ENCODE data around the gene SEC16A. TPM values are rescaled to one million over a fixed set of nuclear protein-coding genes. Genes with fewer than 3 reads are reported as not detected.

The SEC16A gene
- total RNA-seq, 4 donors from 2014 or later, result 58.0 to 89.3 (median 75.0) TPM

DNA sequence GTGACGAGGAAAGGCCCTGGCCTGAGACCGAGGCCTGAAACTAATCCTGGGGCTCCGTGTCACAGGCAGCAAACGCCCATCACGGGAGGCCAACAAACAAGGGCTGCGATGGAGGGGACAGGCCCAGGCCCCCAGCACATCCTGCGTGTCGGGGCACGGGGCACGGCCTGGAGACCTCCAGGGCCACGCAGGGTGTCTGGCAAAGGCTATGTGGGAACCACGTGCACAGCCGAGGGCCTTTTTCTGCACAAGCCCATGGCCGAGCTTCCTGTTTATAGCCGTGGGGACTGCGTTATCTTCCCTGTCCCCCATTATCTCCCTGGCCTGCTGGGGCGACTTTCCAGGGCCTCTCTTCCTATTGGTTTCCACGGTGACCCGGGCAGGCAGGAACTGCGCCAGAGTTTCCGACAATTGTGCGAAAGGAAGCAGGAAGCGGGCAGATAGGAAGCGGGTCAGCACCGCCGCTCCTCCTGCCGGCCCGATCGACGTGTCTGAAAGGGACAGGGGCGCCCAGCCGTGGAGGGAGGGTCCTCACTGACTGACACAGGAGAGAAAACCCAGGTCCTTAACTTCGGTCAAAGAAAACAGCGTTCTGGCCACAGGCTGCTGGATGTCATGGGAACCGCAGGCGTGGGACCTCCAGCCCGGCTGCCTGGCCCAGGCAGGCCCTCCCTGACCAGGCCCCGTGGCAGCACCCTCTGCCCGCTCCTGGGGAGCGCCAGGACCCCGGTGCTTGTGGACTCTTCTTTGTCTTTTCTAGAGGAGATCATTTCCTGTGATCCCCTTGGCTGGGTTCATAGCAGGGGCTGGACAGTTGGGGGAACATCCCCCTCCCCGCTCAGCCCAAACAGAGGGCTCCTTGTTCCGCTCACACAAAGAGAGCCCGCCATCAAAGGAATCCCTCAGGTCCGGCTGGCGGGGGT lies 29.1 kb upstream of the SEC16A start:
- Histone ChIP-seq H3K4me3 (no peak overlapping the region), H3K4me1 (peaks cover 4% of the 10 kb centered on the region), H3K27me3 (no peaks in the 10 kb centered on the region), H3K27ac (peak overlapping the region; percentile 78), H3K9me3 (no peaks in the 10 kb centered on the region), H3K36me3 (peaks cover 99% of the 10 kb centered on the region)
- peak in 1 of 2 donors; percentile 82 for DNase-seq (ENCODE audit: low spot score in 2 of 2)
- TF ChIP-seq EP300 (IDR thresholded peaks at IDR 0.05) (no peak), POLR2AphosphoS5 (IDR thresholded peaks at IDR 0.05) (peak in 1 of 3 donors; percentile 33), POLR2A (IDR thresholded peaks at IDR 0.05) (no peak)
- WGBS, result 73% methylated on average over 35 of the region's 46 CpGs

DNA sequence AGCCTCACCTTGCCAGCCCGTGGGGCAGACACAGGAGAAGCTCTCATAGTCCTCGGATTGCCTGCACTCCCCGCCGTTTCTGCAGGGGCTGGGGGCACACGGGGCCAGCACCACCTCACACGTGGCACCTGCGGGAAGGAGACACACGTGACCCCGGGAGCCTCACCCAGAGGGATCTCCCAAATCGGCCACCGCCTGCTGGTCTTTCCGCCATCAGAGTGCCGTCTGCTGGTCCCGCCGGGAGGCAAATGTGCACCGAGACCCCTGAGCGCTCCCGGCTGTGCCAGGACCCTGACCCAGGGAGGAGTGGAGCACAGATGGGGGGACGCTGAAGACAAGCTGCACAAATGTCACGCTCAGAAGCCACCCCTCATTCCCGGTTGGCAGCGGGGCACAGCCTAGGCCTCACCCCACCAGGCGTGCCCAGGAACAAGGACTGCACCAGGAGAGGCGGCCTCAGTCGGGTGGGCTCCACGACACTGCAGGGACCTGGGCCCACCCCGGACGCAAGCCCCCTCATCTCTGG lies 28.4 kb upstream of the SEC16A start:
- H3K4me3 ChIP-seq, result no peak overlapping the region
- peak overlapping the region; percentile 78 for H3K27ac ChIP-seq
- peaks cover 99% of the 10 kb centered on the region for H3K36me3 ChIP-seq
- TF ChIP-seq POLR2AphosphoS5 (IDR thresholded peaks at IDR 0.05) (no peak), EP300 (IDR thresholded peaks at IDR 0.05) (no peak)
- no peaks in the 10 kb centered on the region for H3K9me3 ChIP-seq
- 70% methylated on average over 15 of the region's 28 CpGs for whole genome bisulfite sequencing
- no peaks in the 10 kb centered on the region for H3K27me3 ChIP-seq
- H3K4me1 ChIP-seq, result peaks cover 4% of the 10 kb centered on the region
- DNase-seq (ENCODE audit: low spot score in 2 of 2), result no peak

DNA sequence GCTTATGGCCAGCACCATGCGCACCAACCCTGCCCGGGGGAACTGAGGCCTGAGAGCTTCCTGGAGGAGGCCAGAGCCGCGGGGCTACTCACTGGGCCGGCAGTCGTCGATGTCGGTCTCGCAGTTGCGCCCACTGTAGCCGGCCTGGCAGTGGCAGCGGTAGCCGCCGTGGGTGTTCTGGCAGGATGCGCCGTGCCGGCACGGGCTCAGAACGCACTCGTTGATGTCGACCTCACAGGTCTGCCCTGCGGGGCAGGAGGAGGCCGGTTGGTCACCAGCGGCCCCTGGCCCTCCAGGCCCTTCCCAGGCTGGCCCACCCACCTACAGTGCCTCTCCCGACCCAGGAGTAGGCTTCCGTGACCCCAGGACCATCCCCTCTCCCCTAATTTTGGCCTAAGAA lies 27.7 kb upstream of the SEC16A start:
- H3K9me3 ChIP-seq, result no peaks in the 10 kb centered on the region
- H3K27me3 ChIP-seq, result no peaks in the 10 kb centered on the region
- no CpG with 5 or more reads among the region's 26 CpGs for WGBS
- peaks cover 4% of the 10 kb centered on the region for H3K4me1 ChIP-seq
- no peak overlapping the region for H3K4me3 ChIP-seq
- peaks cover 99% of the 10 kb centered on the region for H3K36me3 ChIP-seq
- peak overlapping the region; percentile 78 for H3K27ac ChIP-seq
- TF ChIP-seq, protein P1, sequence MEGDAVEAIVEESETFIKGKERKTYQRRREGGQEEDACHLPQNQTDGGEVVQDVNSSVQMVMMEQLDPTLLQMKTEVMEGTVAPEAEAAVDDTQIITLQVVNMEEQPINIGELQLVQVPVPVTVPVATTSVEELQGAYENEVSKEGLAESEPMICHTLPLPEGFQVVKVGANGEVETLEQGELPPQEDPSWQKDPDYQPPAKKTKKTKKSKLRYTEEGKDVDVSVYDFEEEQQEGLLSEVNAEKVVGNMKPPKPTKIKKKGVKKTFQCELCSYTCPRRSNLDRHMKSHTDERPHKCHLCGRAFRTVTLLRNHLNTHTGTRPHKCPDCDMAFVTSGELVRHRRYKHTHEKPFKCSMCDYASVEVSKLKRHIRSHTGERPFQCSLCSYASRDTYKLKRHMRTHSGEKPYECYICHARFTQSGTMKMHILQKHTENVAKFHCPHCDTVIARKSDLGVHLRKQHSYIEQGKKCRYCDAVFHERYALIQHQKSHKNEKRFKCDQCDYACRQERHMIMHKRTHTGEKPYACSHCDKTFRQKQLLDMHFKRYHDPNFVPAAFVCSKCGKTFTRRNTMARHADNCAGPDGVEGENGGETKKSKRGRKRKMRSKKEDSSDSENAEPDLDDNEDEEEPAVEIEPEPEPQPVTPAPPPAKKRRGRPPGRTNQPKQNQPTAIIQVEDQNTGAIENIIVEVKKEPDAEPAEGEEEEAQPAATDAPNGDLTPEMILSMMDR (IDR thresholded peaks at IDR 0.05), result no peak
- TF ChIP-seq POLR2AphosphoS5 (IDR thresholded peaks at IDR 0.05), result no peak
- no peak for TF ChIP-seq POLR2A (IDR thresholded peaks at IDR 0.05)
- TF ChIP-seq EP300 (IDR thresholded peaks at IDR 0.05), result no peak
- DNase-seq (ENCODE audit: low spot score in 2 of 2), result no peak

DNA sequence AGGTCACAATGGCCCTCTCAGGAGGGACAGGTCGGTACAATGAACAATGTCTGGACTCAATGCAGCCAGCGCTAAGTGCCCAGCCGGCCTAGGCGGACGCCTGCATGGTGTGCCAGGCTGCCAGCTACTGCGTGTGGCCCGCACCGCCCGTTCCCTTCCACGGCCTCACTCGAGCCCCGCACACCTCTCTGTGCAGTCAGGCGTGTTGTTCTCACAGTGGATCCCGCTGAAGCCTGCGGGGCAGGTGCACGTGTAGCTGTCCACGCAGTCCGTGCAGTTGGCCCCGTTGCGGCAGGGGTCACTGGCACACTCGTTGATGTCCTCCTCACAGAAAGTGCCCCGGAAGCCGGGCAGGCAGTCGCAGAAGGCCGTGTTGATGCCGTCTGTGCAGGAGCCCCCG lies 26.7 kb upstream of the SEC16A start:
- H3K27ac ChIP-seq, result peak overlapping the region; percentile 78
- H3K4me3 ChIP-seq, result no peak overlapping the region
- H3K9me3 ChIP-seq, result no peaks in the 10 kb centered on the region
- DNase-seq (ENCODE audit: low spot score in 2 of 2), result no peak
- WGBS, result 83% methylated on average over 16 of the region's 27 CpGs
- H3K4me1 ChIP-seq, result peaks cover 4% of the 10 kb centered on the region
- H3K27me3 ChIP-seq, result no peaks in the 10 kb centered on the region
- TF ChIP-seq, protein P1 (IDR thresholded peaks at IDR 0.05), result no peak
- TF ChIP-seq POLR2AphosphoS5 (IDR thresholded peaks at IDR 0.05), result no peak
- no peak for TF ChIP-seq POLR2A (IDR thresholded peaks at IDR 0.05)
- no peak for TF ChIP-seq EP300 (IDR thresholded peaks at IDR 0.05)
- H3K36me3 ChIP-seq, result peaks cover 99% of the 10 kb centered on the region

DNA sequence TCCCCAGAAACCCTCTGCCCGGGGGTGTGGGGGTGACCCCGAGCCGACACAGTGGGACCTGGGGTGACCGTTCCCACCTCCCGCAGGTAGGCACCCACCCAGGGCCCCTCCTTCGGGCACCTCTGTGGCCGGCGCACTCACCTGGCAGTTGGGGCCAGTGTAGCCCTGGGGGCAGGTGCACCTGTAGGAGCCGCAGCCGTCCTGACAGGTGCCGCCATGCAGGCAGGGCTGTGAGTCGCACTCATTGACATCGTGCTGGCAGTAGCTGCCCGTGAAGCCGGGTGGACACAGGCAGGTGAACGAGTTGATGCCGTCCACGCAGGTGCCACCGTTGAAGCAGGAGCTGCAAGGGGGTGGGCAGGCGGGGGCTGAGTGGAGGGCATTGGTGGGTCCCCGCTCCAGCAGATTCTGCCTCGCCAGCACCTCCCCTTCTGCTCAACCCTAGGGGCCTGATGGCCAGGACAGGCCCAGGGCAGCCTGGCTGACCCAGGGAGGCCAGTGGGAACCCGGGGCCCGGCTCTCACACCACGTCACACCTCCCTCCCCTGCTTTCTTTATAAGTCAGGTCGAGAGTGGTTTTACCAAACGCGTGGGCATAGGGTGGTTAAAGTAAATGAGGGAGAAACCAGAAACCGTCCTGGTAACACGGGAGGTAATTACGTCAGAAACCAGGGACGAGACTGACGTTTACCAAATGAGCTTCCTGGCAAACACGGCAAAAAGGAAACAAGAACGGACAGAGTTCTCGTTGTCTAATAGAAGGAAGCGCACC lies 26.1 kb upstream of the SEC16A start:
- H3K27ac ChIP-seq, result no peak overlapping the region

More for the DNA sequence above, 26.1 kb upstream of the SEC16A start:
- no peak overlapping the region for H3K4me3 ChIP-seq
- peaks cover 4% of the 10 kb centered on the region for H3K4me1 ChIP-seq
- WGBS, result 82% methylated on average over 21 of the region's 37 CpGs
- no peaks in the 10 kb centered on the region for H3K27me3 ChIP-seq
- no peak for DNase-seq (ENCODE audit: low spot score in 2 of 2)
- H3K36me3 ChIP-seq, result peaks cover 99% of the 10 kb centered on the region
- H3K9me3 ChIP-seq, result no peaks in the 10 kb centered on the region
- TF ChIP-seq EP300 (IDR thresholded peaks at IDR 0.05) (no peak), POLR2A (IDR thresholded peaks at IDR 0.05) (no peak), POLR2AphosphoS5 (IDR thresholded peaks at IDR 0.05) (no peak)
- TF ChIP-seq, protein P1 (IDR thresholded peaks at IDR 0.05), result no peak

All from suprapubic skin (tissue), 4 donors.